Heart right ventricle (tissue), 16 donors: ENCODE results near the gene GRHL1. TPM values are rescaled to one million over a fixed set of nuclear protein-coding genes. Genes with fewer than 3 reads are reported as not detected.

Experiments
- ATAC-seq, 8 donors: fragments of 200-7000 bp; cut with Tn5 transposase; one replicate each; pipeline ENCODE4 v1.9.1; 2020; ENCODE audit warnings: mild to moderate bottlenecking in 8 of 8, moderate library complexity in 8 of 8, moderate number of reproducible peaks in 1 of 8
- DNase-seq, 2 donors: peaks; one replicate each; pipeline ENCODE4 v3.0.0-alpha.2; 2020
- H3K27ac ChIP-seq, 10 donors: fragments of 200-600 bp; sonication (generic) in 2 of 10; one replicate each; pipeline versions ENCODE4 v1.5.0 to v1.8.0; 2020 to 2022; ENCODE audit warnings: mild to moderate bottlenecking in 3 of 10
- H3K27me3 ChIP-seq, 7 donors: fragments of 200-600 bp; one replicate each; pipeline ENCODE4 v1.8.0; 2021 to 2022; ENCODE audit warnings: mild to moderate bottlenecking in 2 of 7
- H3K36me3 ChIP-seq, 9 donors: fragments of 200-600 bp; sonication (generic) in 1 of 9; one replicate each; pipeline versions ENCODE4 v1.5.0 to v1.8.0; 2020 to 2022; ENCODE audit warnings: mild to moderate bottlenecking in 2 of 9
- H3K4me1 ChIP-seq, 9 donors: fragments of 200-600 bp; sonication (generic) in 1 of 9; one replicate each; pipeline versions ENCODE4 v1.5.0 to v1.8.0; 2020 to 2022; ENCODE audit warnings: mild to moderate bottlenecking in 4 of 9
- H3K4me3 ChIP-seq, 10 donors: fragments of 200-600 bp; sonication (generic) in 2 of 10; one replicate each; pipeline versions ENCODE4 v1.5.0 to v1.8.0; 2020 to 2022; ENCODE audit warnings: mild to moderate bottlenecking in 7 of 10, moderate library complexity in 2 of 10
- H3K9me3 ChIP-seq, 11 donors: fragments of 200-600 bp in 10 of 11; sonication (generic) in 2 of 11; one replicate each; pipeline versions ENCODE4 v1.5.0 to v1.8.0; 2013 to 2022; ENCODE audit warnings: mild to moderate bottlenecking in 2 of 11, control low read depth in 1 of 11, moderate library complexity in 1 of 11
- WGBS, 2 donors: extraction: QIAGEN DNeasy Blood & Tissue Kit; methylation state at CpG; one replicate each; pipeline ENCODE4 v1.1.7; 2013; ENCODE audit warnings: inconsistent platforms in 1 of 2; 5-methylcytosine and 5-hydroxymethylcytosine counted together
- intact Hi-C, 10 donors: fragments of 100-400 bp; cut with DNase I; formaldehyde crosslinking; loops; one replicate each; pipeline versions ENCODE4 v1.11.1 to v1.14.2; 2022
- polyA plus RNA-seq, 2 donors: library from polyadenylated mRNA; stranded (reverse); fragments of 200-250 nt; gene quantifications; one replicate each; pipeline ENCODE4 v1.2.3, GENCODE V29; 2013
- total RNA-seq, 10 donors: library from RNA; stranded (reverse); fragmentation: NEBNext Ultra II Directional in 3 of 10; extraction: Animal tissue kit (Norgen Biotek cat#: 25700) in 3 of 10; gene quantifications; one replicate each; pipeline versions ENCODE4 v1.2.1 to v1.2.4, GENCODE V29; 2021 to 2023
- TF ChIP-seq, protein P1 (sequence below), 9 donors: fragments of 200-600 bp; sonication (generic) in 2 of 9; IDR thresholded peaks; one replicate each; pipeline versions ENCODE4 v1.5.0 to v1.8.0; 2021 to 2022; ENCODE audit warnings: antibody characterized with exemption in 9 of 9, mild to moderate bottlenecking in 5 of 9, moderate library complexity in 1 of 9
- donor health status: Arrhythmogenic right ventricular cardiomyopathy.
- donor health status: ischemic (EF 13 %, LVEDD 7.1; RV severe dilation, severe dysfunction).
- donor health status: healthy with polysubstance abuse.
- donor health status: DM: no; HTN: yes; CAD: no.
- donor health status: DM: no; HTN: no; CAD: no.
- donor health status: ischemic (EF 25% LVEDD 6.9; RV normal size, moderate dysfunction).
- donor health status: ischemic (EF 25% LVEDD 5.7; RV mildly dilated, moderate dysfunction).
- donor health status: healthy.
- donor health status: DM: yes; HTN: yes; CAD: no.
- donor health status: Ischemic cardiomyopathy.
- donor health status: ischemic (EF 35%, LVEDD 5.7; RV mildly dilated, moderate dysfunction).
- donor health status: nonischemic (EF 11% LVEDD 7.7; RV severe dilation, severe dysfunction).
- donor health status: DM: yes; HTN: yes; CAD: no.
- donor health status: PGD.
- donor health status: ischemic (EF 29% LVEDD 5.4; RV normal size, mild dysfunction).
- donor health status: nonischemic (EF 23%, LVEDD 6.1; RV moderate dilation, normal function).

GRHL1 gene
- total and polyA plus RNA-seq, 12 donors, result 0.29 to 3.0 (median 0.90) TPM

DNA sequence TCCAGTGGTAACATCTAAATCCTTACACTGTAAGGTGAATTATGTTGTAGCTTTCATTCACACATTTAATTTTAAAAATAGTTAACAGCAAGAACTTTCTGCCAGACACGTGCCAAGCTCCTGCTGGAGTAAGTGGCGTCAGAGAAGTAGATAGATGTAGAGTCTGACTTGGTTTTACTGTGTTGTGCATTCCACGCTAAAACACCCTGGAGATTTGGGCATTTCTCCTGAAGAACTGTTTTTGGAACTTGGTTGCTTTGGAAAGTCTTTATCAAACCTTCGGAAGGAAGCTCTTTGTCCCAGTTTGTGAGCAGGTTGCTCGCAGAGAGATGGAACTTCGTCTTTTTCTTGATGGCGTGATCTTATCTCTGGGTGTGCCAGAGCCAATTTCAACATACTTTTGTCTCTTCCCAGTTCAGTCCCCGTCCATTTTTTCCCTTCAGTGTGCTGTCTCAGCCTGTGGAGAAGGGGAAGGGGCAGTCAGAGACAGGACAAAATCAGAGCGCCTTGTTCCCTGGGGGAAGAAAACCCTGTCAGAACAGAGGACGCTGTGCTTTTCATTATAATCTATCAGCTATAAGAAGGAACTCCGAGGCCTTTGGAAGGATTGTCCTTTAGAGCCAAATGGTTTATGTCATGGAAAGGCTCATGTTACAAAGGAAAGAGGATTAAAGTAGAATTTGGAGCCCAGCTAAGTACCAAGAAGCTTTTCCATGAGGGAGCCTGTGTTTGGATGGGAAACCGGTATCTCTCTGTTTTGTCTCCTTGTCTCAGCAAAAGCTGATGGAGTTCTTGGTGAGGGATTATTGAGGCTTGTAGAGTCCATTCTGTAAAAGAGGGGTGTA is 18.9 kb downstream of the GRHL1 start:
- Histone ChIP-seq H3K4me1 (peaks cover 4 to 29% (median 12%) of the 10 kb centered on the region in 9 donors), H3K27ac (peak overlapping the region in 2 of 10 donors; percentile 2 to 40), H3K9me3 (no peaks in the 10 kb centered on the region), H3K4me3 (no peak overlapping the region), H3K36me3 (peaks cover 0 to 6% (median 0%) of the 10 kb centered on the region in 9 donors), H3K27me3 (no peaks in the 10 kb centered on the region)
- DNase-seq (no peak), ATAC-seq (peak in 3 of 8 donors; percentile 15 to 41 (median 34))
- TF ChIP-seq, protein P1, sequence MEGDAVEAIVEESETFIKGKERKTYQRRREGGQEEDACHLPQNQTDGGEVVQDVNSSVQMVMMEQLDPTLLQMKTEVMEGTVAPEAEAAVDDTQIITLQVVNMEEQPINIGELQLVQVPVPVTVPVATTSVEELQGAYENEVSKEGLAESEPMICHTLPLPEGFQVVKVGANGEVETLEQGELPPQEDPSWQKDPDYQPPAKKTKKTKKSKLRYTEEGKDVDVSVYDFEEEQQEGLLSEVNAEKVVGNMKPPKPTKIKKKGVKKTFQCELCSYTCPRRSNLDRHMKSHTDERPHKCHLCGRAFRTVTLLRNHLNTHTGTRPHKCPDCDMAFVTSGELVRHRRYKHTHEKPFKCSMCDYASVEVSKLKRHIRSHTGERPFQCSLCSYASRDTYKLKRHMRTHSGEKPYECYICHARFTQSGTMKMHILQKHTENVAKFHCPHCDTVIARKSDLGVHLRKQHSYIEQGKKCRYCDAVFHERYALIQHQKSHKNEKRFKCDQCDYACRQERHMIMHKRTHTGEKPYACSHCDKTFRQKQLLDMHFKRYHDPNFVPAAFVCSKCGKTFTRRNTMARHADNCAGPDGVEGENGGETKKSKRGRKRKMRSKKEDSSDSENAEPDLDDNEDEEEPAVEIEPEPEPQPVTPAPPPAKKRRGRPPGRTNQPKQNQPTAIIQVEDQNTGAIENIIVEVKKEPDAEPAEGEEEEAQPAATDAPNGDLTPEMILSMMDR (IDR thresholded peaks at IDR 0.05), result no peak
- intact Hi-C loops, result no loop called here
- 47 to 48% methylated on average over 12 of the region's 12 CpGs for WGBS, 2 donors

DNA sequence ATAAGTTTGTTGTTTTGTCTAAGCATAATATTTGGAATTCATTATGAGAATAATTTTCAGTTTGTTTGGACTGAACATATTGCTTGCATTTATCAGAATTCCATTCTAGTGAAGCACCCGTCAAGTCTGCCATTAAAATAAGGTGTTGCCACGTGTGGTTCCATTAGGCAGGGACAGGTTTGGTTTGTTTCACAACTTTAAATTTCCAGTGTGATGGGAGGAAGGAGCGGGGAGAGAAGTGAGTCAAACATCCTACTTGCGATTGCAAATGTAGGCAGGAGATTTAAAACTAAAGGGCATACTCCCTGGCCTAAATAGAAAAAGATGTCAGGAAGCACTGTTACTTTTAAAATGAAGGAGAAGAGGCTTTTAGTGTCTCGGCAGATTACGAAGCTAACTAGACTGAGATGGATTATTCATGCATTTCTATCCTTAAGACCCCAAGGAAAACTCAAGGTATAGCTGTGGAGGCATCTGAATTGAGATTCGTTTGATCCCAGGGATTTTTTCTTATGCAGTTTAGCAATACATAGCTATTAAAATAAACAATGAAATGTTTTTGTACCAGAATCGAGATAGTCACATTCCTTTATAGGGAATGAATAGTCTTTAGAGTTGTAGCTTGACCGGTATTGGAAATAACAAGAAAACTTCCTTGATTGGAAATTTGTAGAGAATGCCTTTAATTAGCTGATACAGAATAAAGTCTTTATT is 19.8 kb downstream of the GRHL1 start:
- intact Hi-C loops, result no loop called here
- WGBS, 2 donors, result 91% methylated on average over 9 of the region's 9 CpGs
- no peak overlapping the region for H3K4me3 ChIP-seq
- H3K27ac ChIP-seq, result peak overlapping the region in 1 of 10 donors; percentile 40
- H3K9me3 ChIP-seq, result no peaks in the 10 kb centered on the region
- TF ChIP-seq, protein P1 (IDR thresholded peaks at IDR 0.05), result no peak
- ATAC-seq (no peak), DNase-seq (no peak)
- no peaks in the 10 kb centered on the region for H3K27me3 ChIP-seq
- H3K36me3 ChIP-seq, result no peaks in the 10 kb centered on the region
- peaks cover 4 to 37% (median 19%) of the 10 kb centered on the region in 9 donors for H3K4me1 ChIP-seq

DNA sequence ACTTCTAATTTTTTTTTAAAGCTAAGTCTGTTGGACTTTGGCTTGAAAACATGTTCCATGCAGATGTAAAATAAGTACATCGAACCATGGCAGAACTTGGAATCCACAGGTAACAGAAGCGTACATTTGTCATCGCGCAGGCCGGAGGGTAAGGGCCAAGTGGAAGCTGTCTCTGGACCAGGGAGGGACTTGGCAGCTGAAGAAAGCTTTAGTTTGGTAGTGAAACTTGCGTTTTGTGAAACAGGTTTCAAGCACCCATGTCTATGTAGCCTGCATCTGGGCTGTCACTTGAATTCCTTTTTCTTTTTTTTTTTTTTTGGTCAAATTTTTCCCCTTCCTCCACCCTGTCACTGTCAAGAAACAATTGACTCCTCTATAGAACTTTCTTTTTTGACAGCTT is 20.4 kb downstream of the GRHL1 start:
- peaks cover 4 to 43% (median 20%) of the 10 kb centered on the region in 9 donors for H3K4me1 ChIP-seq
- ATAC-seq, result no peak
- intact Hi-C loops, result no loop called here

More for the DNA sequence above, 20.4 kb downstream of the GRHL1 start:
- TF ChIP-seq, protein P1 (IDR thresholded peaks at IDR 0.05), result no peak
- WGBS, 2 donors, result 97 to 98% methylated on average over 6 of the region's 6 CpGs
- Histone ChIP-seq H3K9me3 (no peaks in the 10 kb centered on the region), H3K27ac (no peak overlapping the region), H3K36me3 (no peaks in the 10 kb centered on the region), H3K27me3 (no peaks in the 10 kb centered on the region), H3K4me3 (no peak overlapping the region)
- DNase-seq, result no peak
